ENCODE measurements around the gene PTPRO. TPM values are rescaled to one million over a fixed set of nuclear protein-coding genes. Genes with fewer than 3 reads are reported as not detected.
A peak's percentile ranks its signal among the peaks of the same experiment; 100 is the strongest.

PTPRO gene
- total and polyA plus RNA-seq, 4 donors = 2.6 to 11.7 (median 3.4) TPM

DNA sequence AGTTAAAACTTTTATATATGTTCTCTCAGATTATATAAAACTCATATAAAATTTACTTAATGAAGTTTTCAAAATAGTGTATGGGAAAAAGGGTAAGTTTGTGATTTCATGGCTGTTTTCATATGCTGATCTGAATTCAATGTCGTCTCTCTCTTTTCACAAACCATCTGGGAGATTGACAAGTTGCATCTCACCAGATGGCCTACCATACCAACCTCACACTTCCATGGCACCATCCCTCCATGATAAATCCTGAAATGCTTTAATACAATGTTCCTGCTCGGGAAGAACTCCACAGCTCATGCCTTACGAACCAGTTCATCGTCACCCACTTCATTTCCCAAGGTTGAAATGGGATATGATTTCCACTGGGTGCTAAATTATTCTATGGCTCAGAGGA lies 22.3 kb downstream of the PTPRO start:
- TF ChIP-seq, protein P1, sequence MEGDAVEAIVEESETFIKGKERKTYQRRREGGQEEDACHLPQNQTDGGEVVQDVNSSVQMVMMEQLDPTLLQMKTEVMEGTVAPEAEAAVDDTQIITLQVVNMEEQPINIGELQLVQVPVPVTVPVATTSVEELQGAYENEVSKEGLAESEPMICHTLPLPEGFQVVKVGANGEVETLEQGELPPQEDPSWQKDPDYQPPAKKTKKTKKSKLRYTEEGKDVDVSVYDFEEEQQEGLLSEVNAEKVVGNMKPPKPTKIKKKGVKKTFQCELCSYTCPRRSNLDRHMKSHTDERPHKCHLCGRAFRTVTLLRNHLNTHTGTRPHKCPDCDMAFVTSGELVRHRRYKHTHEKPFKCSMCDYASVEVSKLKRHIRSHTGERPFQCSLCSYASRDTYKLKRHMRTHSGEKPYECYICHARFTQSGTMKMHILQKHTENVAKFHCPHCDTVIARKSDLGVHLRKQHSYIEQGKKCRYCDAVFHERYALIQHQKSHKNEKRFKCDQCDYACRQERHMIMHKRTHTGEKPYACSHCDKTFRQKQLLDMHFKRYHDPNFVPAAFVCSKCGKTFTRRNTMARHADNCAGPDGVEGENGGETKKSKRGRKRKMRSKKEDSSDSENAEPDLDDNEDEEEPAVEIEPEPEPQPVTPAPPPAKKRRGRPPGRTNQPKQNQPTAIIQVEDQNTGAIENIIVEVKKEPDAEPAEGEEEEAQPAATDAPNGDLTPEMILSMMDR (IDR thresholded peaks at IDR 0.05; ENCODE audit: control extremely low read depth, extremely low read depth) = no peak
- H3K27ac ChIP-seq (ENCODE audit: low read depth in 1 of 2, low read length in 1 of 2) = no peak overlapping the region
- H3K9me3 ChIP-seq (ENCODE audit: control insufficient read depth in 4 of 4, insufficient read depth in 3 of 4, low read length in 3 of 4) = peaks cover 0 to 1% (median 0%) of the 10 kb centered on the region in 4 donors
- WGBS, 2 donors = 87 to 94% methylated on average over 4 of the region's 4 CpGs
- peaks cover 0 to 3% (median 2%) of the 10 kb centered on the region in 3 donors for H3K27me3 ChIP-seq (ENCODE audit: control insufficient read depth in 3 of 3, insufficient read depth in 3 of 3, low read length in 2 of 3)
- H3K4me3 ChIP-seq = no peak overlapping the region
- H3K4me1 ChIP-seq (ENCODE audit: control insufficient read depth in 5 of 5, insufficient read depth in 5 of 5, low read length in 5 of 5) = no peaks in the 10 kb centered on the region
- H3K9ac ChIP-seq (ENCODE audit: insufficient read depth in 1 of 2, low read length in 2 of 2) = no peak overlapping the region
- H3K36me3 ChIP-seq (ENCODE audit: control insufficient read depth in 4 of 4, insufficient read depth in 4 of 4, low read length in 4 of 4) = no peaks in the 10 kb centered on the region
- no peak for ATAC-seq (ENCODE audit: insufficient read depth, low FRiP score)
- DNase-seq = no peak

DNA sequence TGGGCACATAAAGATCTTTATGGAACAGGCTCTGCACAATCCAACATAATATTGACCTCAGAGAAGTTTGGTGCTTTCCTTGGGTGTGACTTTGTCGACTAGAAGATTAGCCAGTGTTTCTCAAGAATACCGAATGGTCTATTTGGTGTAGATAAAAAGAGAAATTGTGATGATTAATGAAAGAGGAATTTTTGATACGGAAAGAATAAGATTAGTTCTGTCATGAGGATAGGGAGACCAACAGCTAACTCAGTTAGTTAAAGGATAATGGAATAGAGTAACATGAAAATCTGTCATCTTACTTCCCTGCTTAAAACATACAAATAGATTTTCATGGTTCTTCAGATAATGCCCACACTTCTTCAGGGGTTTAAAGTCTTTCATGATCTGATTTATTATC lies 24.2 kb downstream of the PTPRO start:
- H3K27me3 ChIP-seq (ENCODE audit: control insufficient read depth in 3 of 3, insufficient read depth in 3 of 3, low read length in 2 of 3) = peaks cover 0 to 3% (median 2%) of the 10 kb centered on the region in 3 donors
- no peak overlapping the region for H3K4me3 ChIP-seq
- no peak overlapping the region for H3K9ac ChIP-seq (ENCODE audit: insufficient read depth in 1 of 2, low read length in 2 of 2)
- no peak for ATAC-seq (ENCODE audit: insufficient read depth, low FRiP score)
- H3K9me3 ChIP-seq (ENCODE audit: control insufficient read depth in 4 of 4, insufficient read depth in 3 of 4, low read length in 3 of 4) = peaks cover 0 to 1% (median 0%) of the 10 kb centered on the region in 4 donors
- H3K27ac ChIP-seq (ENCODE audit: low read depth in 1 of 2, low read length in 1 of 2) = no peak overlapping the region
- WGBS, 2 donors = 82 to 88% methylated on average over 3 of the region's 3 CpGs
- TF ChIP-seq, protein P1 (IDR thresholded peaks at IDR 0.05; ENCODE audit: control extremely low read depth, extremely low read depth) = no peak
- no peaks in the 10 kb centered on the region for H3K4me1 ChIP-seq (ENCODE audit: control insufficient read depth in 5 of 5, insufficient read depth in 5 of 5, low read length in 5 of 5)
- DNase-seq = no peak
- no peaks in the 10 kb centered on the region for H3K36me3 ChIP-seq (ENCODE audit: control insufficient read depth in 4 of 4, insufficient read depth in 4 of 4, low read length in 4 of 4)

DNA sequence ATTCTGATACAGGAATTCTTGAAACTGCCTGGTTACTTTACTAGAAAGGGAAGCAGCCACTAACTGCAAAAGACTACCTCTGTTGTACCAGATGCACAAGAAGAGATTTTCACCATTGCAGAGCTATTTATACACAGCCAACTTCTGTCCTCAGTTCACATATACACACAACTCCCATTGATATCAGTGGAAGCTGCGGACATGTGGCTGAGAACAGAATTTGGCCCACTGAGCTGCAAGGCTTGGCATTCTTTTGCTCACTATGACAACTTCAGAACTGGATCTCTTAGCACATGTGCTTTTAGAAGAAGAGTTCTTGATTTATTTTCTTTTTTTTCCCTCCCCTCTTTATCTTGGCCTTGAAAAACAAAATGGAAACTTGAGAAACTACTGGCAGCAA lies 28.3 kb downstream of the PTPRO start:
- 74 to 82% methylated on average over 1 of the region's 1 CpG for WGBS, 2 donors
- TF ChIP-seq, protein P1 (IDR thresholded peaks at IDR 0.05; ENCODE audit: control extremely low read depth, extremely low read depth) = no peak
- Histone ChIP-seq H3K9ac (ENCODE audit: insufficient read depth in 1 of 2, low read length in 2 of 2) (no peak overlapping the region), H3K27me3 (ENCODE audit: control insufficient read depth in 3 of 3, insufficient read depth in 3 of 3, low read length in 2 of 3) (peaks cover 0 to 3% (median 2%) of the 10 kb centered on the region in 3 donors), H3K27ac (ENCODE audit: low read depth in 1 of 2, low read length in 1 of 2) (no peak overlapping the region), H3K9me3 (ENCODE audit: control insufficient read depth in 4 of 4, insufficient read depth in 3 of 4, low read length in 3 of 4) (no peaks in the 10 kb centered on the region), H3K4me1 (ENCODE audit: control insufficient read depth in 5 of 5, insufficient read depth in 5 of 5, low read length in 5 of 5) (no peaks in the 10 kb centered on the region), H3K4me3 (no peak overlapping the region), H3K36me3 (ENCODE audit: control insufficient read depth in 4 of 4, insufficient read depth in 4 of 4, low read length in 4 of 4) (no peaks in the 10 kb centered on the region)
- DNase-seq (peak in 2 of 3 donors; percentile 6 to 26), ATAC-seq (ENCODE audit: insufficient read depth, low FRiP score) (no peak)

DNA sequence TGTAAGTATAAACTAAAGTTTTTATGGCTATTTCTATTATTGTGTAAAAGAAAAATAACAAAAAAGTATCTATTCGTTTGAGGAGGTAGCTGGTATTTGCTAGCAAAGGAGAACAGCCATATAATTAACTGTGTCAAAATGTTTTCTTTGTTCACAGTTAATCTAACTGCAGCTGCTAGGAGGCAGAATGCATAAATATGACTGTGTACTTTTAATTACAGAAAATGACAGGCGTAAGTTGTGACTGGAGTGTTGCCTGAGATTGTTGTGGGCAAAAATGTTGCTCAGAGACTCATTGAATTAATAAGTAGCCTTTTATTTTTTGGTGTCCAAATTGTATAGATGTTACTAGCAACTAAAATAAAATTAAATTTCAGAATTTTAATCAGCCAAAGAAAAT lies 33.5 kb downstream of the PTPRO start:
- H3K36me3 ChIP-seq (ENCODE audit: control insufficient read depth in 4 of 4, insufficient read depth in 4 of 4, low read length in 4 of 4) = no peaks in the 10 kb centered on the region
- ATAC-seq (ENCODE audit: insufficient read depth, low FRiP score) (no peak), DNase-seq (no peak)
- TF ChIP-seq, protein P1 (IDR thresholded peaks at IDR 0.05; ENCODE audit: control extremely low read depth, extremely low read depth) = no peak
- 80 to 81% methylated on average over 2 of the region's 2 CpGs for WGBS, 2 donors
- no peak overlapping the region for H3K27ac ChIP-seq (ENCODE audit: low read depth in 1 of 2, low read length in 1 of 2)
- H3K27me3 ChIP-seq (ENCODE audit: control insufficient read depth in 3 of 3, insufficient read depth in 3 of 3, low read length in 2 of 3) = no peaks in the 10 kb centered on the region
- H3K9ac ChIP-seq (ENCODE audit: insufficient read depth in 1 of 2, low read length in 2 of 2) = no peak overlapping the region
- no peak overlapping the region for H3K4me3 ChIP-seq
- no peaks in the 10 kb centered on the region for H3K9me3 ChIP-seq (ENCODE audit: control insufficient read depth in 4 of 4, insufficient read depth in 3 of 4, low read length in 3 of 4)
- no peaks in the 10 kb centered on the region for H3K4me1 ChIP-seq (ENCODE audit: control insufficient read depth in 5 of 5, insufficient read depth in 5 of 5, low read length in 5 of 5)
